ENCODE results near the gene CD180.
A peak's percentile ranks its signal among the peaks of the same experiment; 100 is the strongest.

CD180 gene

DNA sequence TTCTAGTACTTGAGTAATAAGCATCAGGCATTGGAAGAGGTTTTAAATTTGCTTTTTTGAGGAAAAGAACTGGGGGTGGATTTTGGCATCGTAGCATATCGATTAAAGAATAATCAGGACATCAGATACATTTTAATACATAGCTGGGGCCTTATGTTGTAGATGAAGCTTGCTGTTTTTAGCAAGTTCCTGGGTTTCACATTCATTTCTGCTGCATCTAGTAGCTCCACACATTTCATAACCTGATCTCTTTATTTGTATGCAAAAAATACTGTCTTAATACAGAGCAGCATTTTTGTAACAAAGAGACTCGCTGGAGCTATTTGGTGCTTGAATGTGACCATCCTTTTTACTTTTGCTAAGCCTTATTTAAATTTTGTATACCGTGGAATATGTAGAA is 28.5 kb downstream of the CD180 start:
- Mint-ChIP-seq H3K27me3 (ENCODE audit: low read depth, poor library complexity) (no peaks in the 10 kb centered on the region), H3K36me3 (ENCODE audit: low read depth) (peaks cover 20% of the 10 kb centered on the region), H3K27ac (no peak overlapping the region), H3K4me1 (peaks cover 30% of the 10 kb centered on the region), H3K9me3 (no peaks in the 10 kb centered on the region), H3K4me3 (no peak overlapping the region)
- no peak for DNase-seq
- TF ChIP-seq, protein P1, sequence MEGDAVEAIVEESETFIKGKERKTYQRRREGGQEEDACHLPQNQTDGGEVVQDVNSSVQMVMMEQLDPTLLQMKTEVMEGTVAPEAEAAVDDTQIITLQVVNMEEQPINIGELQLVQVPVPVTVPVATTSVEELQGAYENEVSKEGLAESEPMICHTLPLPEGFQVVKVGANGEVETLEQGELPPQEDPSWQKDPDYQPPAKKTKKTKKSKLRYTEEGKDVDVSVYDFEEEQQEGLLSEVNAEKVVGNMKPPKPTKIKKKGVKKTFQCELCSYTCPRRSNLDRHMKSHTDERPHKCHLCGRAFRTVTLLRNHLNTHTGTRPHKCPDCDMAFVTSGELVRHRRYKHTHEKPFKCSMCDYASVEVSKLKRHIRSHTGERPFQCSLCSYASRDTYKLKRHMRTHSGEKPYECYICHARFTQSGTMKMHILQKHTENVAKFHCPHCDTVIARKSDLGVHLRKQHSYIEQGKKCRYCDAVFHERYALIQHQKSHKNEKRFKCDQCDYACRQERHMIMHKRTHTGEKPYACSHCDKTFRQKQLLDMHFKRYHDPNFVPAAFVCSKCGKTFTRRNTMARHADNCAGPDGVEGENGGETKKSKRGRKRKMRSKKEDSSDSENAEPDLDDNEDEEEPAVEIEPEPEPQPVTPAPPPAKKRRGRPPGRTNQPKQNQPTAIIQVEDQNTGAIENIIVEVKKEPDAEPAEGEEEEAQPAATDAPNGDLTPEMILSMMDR (IDR thresholded peaks at IDR 0.05), result no peak

DNA sequence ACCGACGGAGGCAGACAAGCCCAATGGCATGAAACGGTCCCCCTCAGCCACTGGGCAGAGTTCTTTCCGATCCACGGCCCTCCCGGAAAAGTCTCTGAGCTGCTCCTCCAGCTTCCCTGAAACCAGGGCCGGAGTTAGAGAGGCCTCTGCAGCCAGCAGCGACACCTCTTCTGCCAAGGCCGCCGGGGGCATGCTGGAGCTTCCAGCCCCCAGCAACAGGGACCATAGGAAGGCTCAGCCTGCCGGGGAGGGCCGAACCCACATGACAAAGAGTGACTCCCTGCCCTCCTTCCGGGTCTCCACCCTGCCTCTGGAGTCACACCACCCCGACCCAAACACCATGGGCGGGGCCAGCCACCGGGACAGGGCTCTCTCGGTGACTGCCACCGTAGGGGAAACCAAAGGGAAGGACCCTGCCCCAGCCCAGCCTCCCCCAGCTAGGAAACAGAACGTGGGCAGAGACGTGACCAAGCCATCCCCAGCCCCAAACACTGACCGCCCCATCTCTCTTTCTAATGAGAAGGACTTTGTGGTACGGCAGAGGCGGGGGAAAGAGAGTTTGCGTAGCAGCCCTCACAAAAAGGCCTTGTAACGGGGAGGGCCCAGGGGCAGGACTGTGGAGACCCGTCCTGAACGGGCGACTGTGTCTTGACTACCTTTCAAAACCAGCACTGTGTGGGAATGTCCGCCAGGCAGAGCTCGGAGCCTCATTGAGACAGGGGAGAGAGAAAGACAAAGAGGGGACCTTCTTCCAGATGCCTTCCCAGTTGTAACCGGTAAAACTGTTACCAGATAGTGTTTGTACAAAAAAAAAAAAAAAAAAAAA is 29.9 kb downstream of the CD180 start:
- Mint-ChIP-seq H3K27me3 (ENCODE audit: low read depth, poor library complexity) (no peaks in the 10 kb centered on the region), H3K36me3 (ENCODE audit: low read depth) (peaks cover 31% of the 10 kb centered on the region), H3K4me3 (no peak overlapping the region), H3K27ac (no peak overlapping the region), H3K4me1 (peaks cover 39% of the 10 kb centered on the region), H3K9me3 (no peaks in the 10 kb centered on the region)
- no peak for DNase-seq
- TF ChIP-seq, protein P1 (IDR thresholded peaks at IDR 0.05), result no peak

DNA sequence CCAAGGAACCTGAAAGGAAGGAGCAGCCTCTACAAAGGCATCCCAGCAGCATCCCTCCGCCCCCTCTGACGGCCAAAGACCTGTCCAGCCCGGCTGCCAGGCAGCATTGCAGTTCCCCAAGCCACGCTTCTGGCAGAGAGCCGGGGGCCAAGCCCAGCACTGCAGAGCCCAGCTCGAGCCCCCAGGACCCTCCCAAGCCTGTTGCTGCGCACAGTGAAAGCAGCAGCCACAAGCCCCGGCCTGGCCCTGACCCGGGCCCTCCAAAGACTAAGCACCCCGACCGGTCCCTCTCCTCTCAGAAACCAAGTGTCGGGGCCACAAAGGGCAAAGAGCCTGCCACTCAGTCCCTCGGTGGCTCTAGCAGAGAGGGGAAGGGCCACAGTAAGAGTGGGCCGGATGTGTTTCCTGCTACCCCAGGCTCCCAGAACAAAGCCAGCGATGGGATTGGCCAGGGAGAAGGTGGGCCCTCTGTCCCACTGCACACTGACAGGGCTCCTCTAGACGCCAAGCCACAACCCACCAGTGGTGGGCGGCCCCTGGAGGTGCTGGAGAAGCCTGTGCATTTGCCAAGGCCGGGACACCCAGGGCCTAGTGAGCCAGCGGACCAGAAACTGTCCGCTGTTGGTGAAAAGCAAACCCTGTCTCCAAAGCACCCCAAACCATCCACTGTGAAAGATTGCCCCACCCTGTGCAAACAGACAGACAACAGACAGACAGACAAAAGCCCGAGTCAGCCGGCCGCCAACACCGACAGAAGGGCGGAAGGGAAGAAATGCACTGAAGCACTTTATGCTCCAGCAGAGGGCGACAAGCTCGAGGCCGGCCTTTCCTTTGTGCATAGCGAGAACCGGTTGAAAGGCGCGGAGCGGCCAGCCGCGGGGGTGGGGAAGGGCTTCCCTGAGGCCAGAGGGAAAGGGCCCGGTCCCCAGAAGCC is 30.8 kb downstream of the CD180 start:
- H3K27me3 Mint-ChIP-seq (ENCODE audit: low read depth, poor library complexity), result no peaks in the 10 kb centered on the region
- H3K9me3 Mint-ChIP-seq, result no peaks in the 10 kb centered on the region
- H3K36me3 Mint-ChIP-seq (ENCODE audit: low read depth), result peaks cover 31% of the 10 kb centered on the region
- TF ChIP-seq, protein P1 (IDR thresholded peaks at IDR 0.05), result peak; percentile 72
- H3K27ac Mint-ChIP-seq, result peak overlapping the region; percentile 86
- H3K4me1 Mint-ChIP-seq, result peaks cover 39% of the 10 kb centered on the region
- H3K4me3 Mint-ChIP-seq, result no peak overlapping the region
- DNase-seq, result peak; percentile 83

DNA sequence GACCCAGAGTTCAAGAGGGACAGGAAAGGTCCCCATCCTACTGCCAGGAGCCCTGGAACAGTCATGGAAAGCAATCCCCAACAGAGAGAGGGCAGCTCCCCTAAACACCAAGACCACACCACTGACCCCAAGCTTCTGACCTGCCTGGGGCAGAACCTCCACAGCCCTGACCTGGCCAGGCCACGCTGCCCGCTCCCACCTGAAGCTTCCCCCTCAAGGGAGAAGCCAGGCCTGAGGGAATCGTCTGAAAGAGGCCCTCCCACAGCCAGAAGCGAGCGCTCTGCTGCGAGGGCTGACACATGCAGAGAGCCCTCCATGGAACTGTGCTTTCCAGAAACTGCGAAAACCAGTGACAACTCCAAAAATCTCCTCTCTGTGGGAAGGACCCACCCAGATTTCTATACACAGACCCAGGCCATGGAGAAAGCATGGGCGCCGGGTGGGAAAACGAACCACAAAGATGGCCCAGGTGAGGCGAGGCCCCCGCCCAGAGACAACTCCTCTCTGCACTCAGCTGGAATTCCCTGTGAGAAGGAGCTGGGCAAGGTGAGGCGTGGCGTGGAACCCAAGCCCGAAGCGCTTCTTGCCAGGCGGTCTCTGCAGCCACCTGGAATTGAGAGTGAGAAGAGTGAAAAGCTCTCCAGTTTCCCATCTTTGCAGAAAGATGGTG is 31.6 kb downstream of the CD180 start:
- TF ChIP-seq, protein P1 (IDR thresholded peaks at IDR 0.05), result no peak
- Mint-ChIP-seq H3K9me3 (no peaks in the 10 kb centered on the region), H3K27ac (no peak overlapping the region), H3K4me1 (peaks cover 42% of the 10 kb centered on the region), H3K36me3 (ENCODE audit: low read depth) (peaks cover 31% of the 10 kb centered on the region), H3K4me3 (no peak overlapping the region), H3K27me3 (ENCODE audit: low read depth, poor library complexity) (no peaks in the 10 kb centered on the region)
- no peak for DNase-seq

DNA sequence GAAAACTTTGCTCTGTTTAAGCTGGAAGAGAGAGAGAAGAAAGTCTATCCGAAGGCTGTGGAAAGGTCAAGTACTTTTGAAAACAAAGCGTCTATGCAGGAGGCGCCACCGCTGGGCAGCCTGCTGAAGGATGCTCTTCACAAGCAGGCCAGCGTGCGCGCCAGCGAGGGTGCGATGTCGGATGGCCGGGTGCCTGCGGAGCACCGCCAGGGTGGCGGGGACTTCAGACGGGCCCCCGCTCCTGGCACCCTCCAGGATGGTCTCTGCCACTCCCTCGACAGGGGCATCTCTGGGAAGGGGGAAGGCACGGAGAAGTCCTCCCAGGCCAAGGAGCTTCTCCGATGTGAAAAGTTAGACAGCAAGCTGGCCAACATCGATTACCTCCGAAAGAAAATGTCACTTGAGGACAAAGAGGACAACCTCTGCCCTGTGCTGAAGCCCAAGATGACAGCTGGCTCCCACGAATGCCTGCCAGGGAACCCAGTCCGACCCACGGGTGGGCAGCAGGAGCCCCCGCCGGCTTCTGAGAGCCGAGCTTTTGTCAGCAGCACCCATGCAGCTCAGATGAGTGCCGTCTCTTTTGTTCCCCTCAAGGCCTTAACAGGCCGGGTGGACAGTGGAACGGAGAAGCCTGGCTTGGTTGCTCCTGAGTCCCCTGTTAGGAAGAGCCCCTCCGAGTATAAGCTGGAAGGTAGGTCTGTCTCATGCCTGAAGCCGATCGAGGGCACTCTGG is 32.6 kb downstream of the CD180 start:
- Mint-ChIP-seq H3K4me1 (peaks cover 38% of the 10 kb centered on the region), H3K27me3 (ENCODE audit: low read depth, poor library complexity) (no peaks in the 10 kb centered on the region), H3K4me3 (no peak overlapping the region), H3K9me3 (no peaks in the 10 kb centered on the region), H3K27ac (no peak overlapping the region), H3K36me3 (ENCODE audit: low read depth) (peaks cover 31% of the 10 kb centered on the region)
- no peak for DNase-seq
- TF ChIP-seq, protein P1 (IDR thresholded peaks at IDR 0.05), result no peak
